Heart left ventricle (tissue), 16 donors: ENCODE measurements around the gene UNC13B. TPM values are rescaled to one million over a fixed set of nuclear protein-coding genes. Genes with fewer than 3 reads are reported as not detected.

Source experiments
- ATAC-seq, 4 donors: fragments of 200-7000 bp; cut with Tn5 transposase; one replicate each; pipeline ENCODE4 v1.9.1; 2020 to 2022; ENCODE audit warnings: moderate library complexity in 4 of 4, mild to moderate bottlenecking in 3 of 4, moderate number of reproducible peaks in 1 of 4
- DNase-seq, 5 donors: peaks; one replicate each; pipeline ENCODE4 v3.0.0-alpha.2; 2020
- H3K27ac ChIP-seq, 12 donors: fragments of 200-600 bp; sonication (generic) in 4 of 12; one replicate each; pipeline versions ENCODE4 v1.5.0 to v1.8.0; 2016 to 2022; ENCODE audit warnings: mild to moderate bottlenecking in 2 of 12
- H3K27me3 ChIP-seq, 9 donors: fragments of 200-600 bp; sonication (generic) in 2 of 9; one replicate each; pipeline versions ENCODE4 v1.5.1 to v1.8.0; 2016 to 2022; ENCODE audit warnings: mild to moderate bottlenecking in 3 of 9
- H3K36me3 ChIP-seq, 9 donors: fragments of 200-600 bp; sonication (generic) in 2 of 9; one replicate each; pipeline versions ENCODE4 v1.5.0 to v1.8.0; 2018 to 2022; ENCODE audit warnings: mild to moderate bottlenecking in 2 of 9
- H3K4me1 ChIP-seq, 12 donors: fragments of 200-600 bp; sonication (generic) in 4 of 12; one replicate each; pipeline versions ENCODE4 v1.5.0 to v1.8.0; 2016 to 2022; ENCODE audit warnings: mild to moderate bottlenecking in 3 of 12
- H3K4me3 ChIP-seq, 12 donors: fragments of 200-600 bp; sonication (generic) in 4 of 12; one replicate each; pipeline versions ENCODE4 v1.5.0 to v1.8.0; 2017 to 2022; ENCODE audit warnings: mild to moderate bottlenecking in 9 of 12, moderate library complexity in 4 of 12
- H3K9me3 ChIP-seq, 12 donors: fragments of 200-600 bp; sonication (generic) in 4 of 12; one replicate each; pipeline versions ENCODE4 v1.5.0 to v1.8.0; 2016 to 2022; ENCODE audit warnings: mild to moderate bottlenecking in 1 of 12
- CTCF ChIP-seq, 12 donors: fragments of 200-600 bp; sonication (generic) in 4 of 12; IDR thresholded peaks; one replicate each; pipeline versions ENCODE4 v1.5.0 to v1.8.0; 2018 to 2022; ENCODE audit warnings: antibody characterized with exemption in 12 of 12, mild to moderate bottlenecking in 5 of 12
- POLR2A ChIP-seq, 2 donors: fragments of 450-650 bp; IDR thresholded peaks; one replicate each; pipeline ENCODE4 v1.6.1; 2017; ENCODE audit warnings: antibody characterized with exemption in 2 of 2, mild to moderate bottlenecking in 2 of 2, moderate library complexity in 2 of 2
- WGBS, 4 donors: extraction: QIAGEN DNeasy Blood & Tissue Kit in 2 of 4; methylation state at CpG; one replicate each; pipeline versions ENCODE4 v1.1.5 to v1.1.7; 2013 to 2018; 5-methylcytosine and 5-hydroxymethylcytosine counted together
- intact Hi-C, 10 donors: fragments of 100-400 bp; cut with DNase I; formaldehyde crosslinking; loops; one replicate each; pipeline versions ENCODE4 v1.11.1 to v1.14.2; 2022
- polyA plus RNA-seq, 2 donors: library from polyadenylated mRNA; stranded (reverse); fragments of 200-250 nt; gene quantifications; one replicate each; pipeline ENCODE4 v1.2.3, GENCODE V29; 2013
- total RNA-seq, 9 donors: library from RNA; depleted of rRNA in 2 of 9; stranded (reverse); fragments of >200 nt in 2 of 9; fragmentation: NEBNext Ultra II Directional in 3 of 9; extraction: Animal tissue kit (Norgen Biotek cat#: 25700) in 3 of 9; gene quantifications; one replicate each; pipeline versions ENCODE4 v1.1.0 to v1.2.4, GENCODE V29; 2016 to 2023
- donor health status: ischemic (EF 13 %, LVEDD 7.1; RV severe dilation, severe dysfunction).
- donor health status: healthy with polysubstance abuse.
- donor health status: DM: no; HTN: yes; CAD: no.
- donor health status: DM: no; HTN: no; CAD: no.
- donor health status: ischemic (EF 25% LVEDD 6.9; RV normal size, moderate dysfunction).
- donor health status: ischemic (EF 25% LVEDD 5.7; RV mildly dilated, moderate dysfunction).
- donor health status: healthy.
- donor health status: DM: yes; HTN: yes; CAD: no.
- donor health status: ischemic (EF 35%, LVEDD 5.7; RV mildly dilated, moderate dysfunction).
- donor health status: nonischemic (EF 11% LVEDD 7.7; RV severe dilation, severe dysfunction).
- donor health status: DM: yes; HTN: yes; CAD: no.
- donor health status: PGD.
- donor health status: ischemic (EF 29% LVEDD 5.4; RV normal size, mild dysfunction).
- donor health status: nonischemic (EF 23%, LVEDD 6.1; RV moderate dilation, normal function).

Gene UNC13B
- total and polyA plus RNA-seq, 11 donors = 8.1 to 30.2 (median 21.2) TPM

GRCh38 chr9:35303567-35303966, 141.8 kb downstream of the UNC13B start:
- DNase-seq (no peak), ATAC-seq (no peak)
- H3K36me3 ChIP-seq = peaks cover 0 to 17% (median 5%) of the 10 kb centered on the region in 9 donors
- intact Hi-C loops = loop anchor here in 1 of 10 donors (10.0 kb wide), 1 partner anchor 251 kb away; no protein-coding TSS in a partner anchor
- TF ChIP-seq POLR2A (IDR thresholded peaks at IDR 0.05) = no peak
- TF ChIP-seq CTCF (IDR thresholded peaks at IDR 0.05) = no peak
- H3K27ac ChIP-seq = no peak overlapping the region
- H3K27me3 ChIP-seq = no peaks in the 10 kb centered on the region
- no peak overlapping the region for H3K4me3 ChIP-seq
- 90 to 93% (median 91%) methylated on average over 1 of the region's 1 CpG for WGBS, 4 donors
- no peaks in the 10 kb centered on the region for H3K4me1 ChIP-seq
- no peaks in the 10 kb centered on the region for H3K9me3 ChIP-seq

GRCh38 chr9:35306283-35306682, 144.5 kb downstream of the UNC13B start:
- no peak overlapping the region for H3K4me3 ChIP-seq
- TF ChIP-seq POLR2A (IDR thresholded peaks at IDR 0.05) = no peak
- TF ChIP-seq CTCF (IDR thresholded peaks at IDR 0.05) = no peak
- no peaks in the 10 kb centered on the region for H3K9me3 ChIP-seq
- DNase-seq (no peak), ATAC-seq (no peak)
- H3K36me3 ChIP-seq = peaks cover 0 to 17% (median 10%) of the 10 kb centered on the region in 9 donors
- WGBS, 4 donors = 90 to 95% (median 94%) methylated on average over 1 of the region's 1 CpG
- H3K27ac ChIP-seq = no peak overlapping the region
- intact Hi-C loops = loop anchor here in 2 of 10 donors (5.0 to 10.0 kb wide), 2 partner anchors 171 to 249 kb away; no protein-coding TSS in a partner anchor
- H3K4me1 ChIP-seq = peaks cover 0 to 5% (median under 1%) of the 10 kb centered on the region in 12 donors
- no peaks in the 10 kb centered on the region for H3K27me3 ChIP-seq

- WGBS, 4 donors = 72 to 90% (median 82%) methylated on average over 2 of the region's 2 CpGs
- no peak overlapping the region for H3K4me3 ChIP-seq
- DNase-seq = no peak
- H3K9me3 ChIP-seq = no peaks in the 10 kb centered on the region
- H3K27ac ChIP-seq = no peak overlapping the region
- no peak for TF ChIP-seq POLR2A (IDR thresholded peaks at IDR 0.05)
- peaks cover 0 to 18% (median 11%) of the 10 kb centered on the region in 9 donors for H3K36me3 ChIP-seq
- no peaks in the 10 kb centered on the region for H3K27me3 ChIP-seq
- peaks cover 0 to 21% (median 9%) of the 10 kb centered on the region in 12 donors for H3K4me1 ChIP-seq
- intact Hi-C loops = loop anchor here in 2 of 10 donors (5.0 to 10.0 kb wide), 2 partner anchors 169 to 246 kb away; no protein-coding TSS in a partner anchor
- no peak for ATAC-seq
Measured at GRCh38 chr9:35308316-35308715, 146.5 kb downstream of the UNC13B start.

- H3K4me1 ChIP-seq = peaks cover 0 to 21% (median 9%) of the 10 kb centered on the region in 12 donors
- peak; percentile 76 to 94 (median 90) for ATAC-seq
- no peak overlapping the region for H3K4me3 ChIP-seq
- H3K27ac ChIP-seq = peak overlapping the region in 4 of 12 donors; percentile 20 to 59 (median 26)
- peaks cover 0 to 39% (median 20%) of the 10 kb centered on the region in 9 donors for H3K36me3 ChIP-seq
- 36 to 46% (median 40%) methylated on average over 5 of the region's 5 CpGs for WGBS, 4 donors
- DNase-seq = peak in 3 of 5 donors; percentile 36 to 58 (median 39)
- intact Hi-C loops = loop anchor here in 2 of 10 donors (1.0 to 5.0 kb wide), 2 partner anchors 165 kb away; no protein-coding TSS in a partner anchor
- TF ChIP-seq CTCF (IDR thresholded peaks at IDR 0.05) = peak in 8 of 12 donors; percentile 15 to 40 (median 25)
- TF ChIP-seq POLR2A (IDR thresholded peaks at IDR 0.05) = no peak
- no peaks in the 10 kb centered on the region for H3K27me3 ChIP-seq
- no peaks in the 10 kb centered on the region for H3K9me3 ChIP-seq
Measured at GRCh38 chr9:35311891-35312639, 150.3 kb downstream of the UNC13B start.
